DOHH2 (cell line): ENCODE results near the gene PCCA.

Experiments used
- H3F3A ChIP-seq: fragments of 200-600 bp; sonication (generic), shearing (Covaris generic); 2 replicates; pipeline ENCODE4 v1.6.0; 2016; ENCODE audit warnings: antibody characterized with exemption, mild to moderate bottlenecking; ENCODE audit not compliant: control insufficient read depth, insufficient read depth
- H3K27ac ChIP-seq: fragments of 200-600 bp; sonication (generic); 2 replicates; pipeline ENCODE4 v1.5.1; 2014; ENCODE audit warnings: low read depth, mild to moderate bottlenecking, low read length, moderate library complexity
- H3K27me3 ChIP-seq: fragments of 200-600 bp; sonication (generic); 2 replicates; pipeline ENCODE4 v1.6.1; 2014; ENCODE audit warnings: mild to moderate bottlenecking, low read length, mixed read lengths; ENCODE audit not compliant: control insufficient read depth
- H3K36me3 ChIP-seq: fragments of 200-600 bp; sonication (generic); 2 replicates; pipeline ENCODE4 v1.6.1; 2014; ENCODE audit warnings: mild to moderate bottlenecking, low read length, moderate library complexity, mixed read lengths; ENCODE audit not compliant: control insufficient read depth
- H3K4me1 ChIP-seq: fragments of 200-600 bp; sonication (generic); 2 replicates; pipeline ENCODE4 v1.6.1; 2014; ENCODE audit warnings: mild to moderate bottlenecking, low read length, mixed read lengths; ENCODE audit not compliant: control insufficient read depth
- H3K4me2 ChIP-seq: fragments of 200-600 bp; sonication (generic); 2 replicates; pipeline ENCODE4 v1.6.0; 2014; ENCODE audit warnings: mild to moderate bottlenecking, low read length, moderate library complexity
- H3K4me3 ChIP-seq: fragments of 200-600 bp; sonication (generic); 2 replicates; pipeline ENCODE4 v1.5.1; 2014; ENCODE audit warnings: mild to moderate bottlenecking, low read length, mixed read lengths
- H3K79me2 ChIP-seq: fragments of 200-600 bp; sonication (generic); 2 replicates; pipeline ENCODE4 v1.6.1; 2014; ENCODE audit warnings: mild to moderate bottlenecking, low read length, mixed read lengths; ENCODE audit not compliant: control insufficient read depth
- H3K9me2 ChIP-seq: fragments of 200-600 bp; sonication (generic); replicated peaks from 2 replicates; pipeline ENCODE4 v1.6.1; 2014; ENCODE audit warnings: mild to moderate bottlenecking, low read length, mixed read lengths; ENCODE audit not compliant: control insufficient read depth
- H3K9me3 ChIP-seq: fragments of 200-600 bp; sonication (generic); 2 replicates; pipeline ENCODE4 v1.6.1; 2014; ENCODE audit warnings: antibody characterized with exemption, low read length, mixed read lengths; ENCODE audit not compliant: control insufficient read depth, insufficient read depth
- H4K20me1 ChIP-seq: fragments of 200-600 bp; sonication (generic); 2 replicates; pipeline ENCODE4 v1.6.0; 2014; ENCODE audit warnings: low read depth, mild to moderate bottlenecking, antibody characterized with exemption, low read length, moderate library complexity; ENCODE audit not compliant: control insufficient read depth, insufficient read depth
- EZH2phosphoT487 ChIP-seq: fragments of 200-600 bp; sonication (generic); IDR thresholded peaks from 2 replicates; pipeline ENCODE4 v1.6.1; 2017; ENCODE audit warnings: borderline replicate concordance, mild to moderate bottlenecking, antibody characterized with exemption, low read length, moderate library complexity, mixed read lengths
- TF ChIP-seq, protein P1 (sequence below): fragments of 200-600 bp; sonication (generic); IDR thresholded peaks from one replicate; pipeline ENCODE4 v1.5.1; 2014; ENCODE audit warnings: antibody characterized with exemption, mild to moderate bottlenecking, low read depth, low read length; ENCODE audit not compliant: poor library complexity, severe bottlenecking

Gene PCCA

GRCh38 chr13:100388923-100389322 is 300.0 kb downstream of the PCCA start:
- no peaks in the 10 kb centered on the region for H3K9me3 ChIP-seq

GRCh38 chr13:100389617-100390016 is 300.7 kb downstream of the PCCA start:
- Histone ChIP-seq H3K9me3 (no peaks in the 10 kb centered on the region), H3K4me3 (no peak overlapping the region), H3K79me2 (no peaks in the 10 kb centered on the region), H3K9me2 (no peaks in the 10 kb centered on the region), H3F3A (no peaks in the 10 kb centered on the region), H3K4me1 (no peaks in the 10 kb centered on the region), H3K27ac (no peak overlapping the region), H3K36me3 (no peaks in the 10 kb centered on the region), H4K20me1 (no peaks in the 10 kb centered on the region), H3K4me2 (no peak overlapping the region), H3K27me3 (no peaks in the 10 kb centered on the region)
- TF ChIP-seq EZH2phosphoT487, result no peak
- TF ChIP-seq, protein P1, sequence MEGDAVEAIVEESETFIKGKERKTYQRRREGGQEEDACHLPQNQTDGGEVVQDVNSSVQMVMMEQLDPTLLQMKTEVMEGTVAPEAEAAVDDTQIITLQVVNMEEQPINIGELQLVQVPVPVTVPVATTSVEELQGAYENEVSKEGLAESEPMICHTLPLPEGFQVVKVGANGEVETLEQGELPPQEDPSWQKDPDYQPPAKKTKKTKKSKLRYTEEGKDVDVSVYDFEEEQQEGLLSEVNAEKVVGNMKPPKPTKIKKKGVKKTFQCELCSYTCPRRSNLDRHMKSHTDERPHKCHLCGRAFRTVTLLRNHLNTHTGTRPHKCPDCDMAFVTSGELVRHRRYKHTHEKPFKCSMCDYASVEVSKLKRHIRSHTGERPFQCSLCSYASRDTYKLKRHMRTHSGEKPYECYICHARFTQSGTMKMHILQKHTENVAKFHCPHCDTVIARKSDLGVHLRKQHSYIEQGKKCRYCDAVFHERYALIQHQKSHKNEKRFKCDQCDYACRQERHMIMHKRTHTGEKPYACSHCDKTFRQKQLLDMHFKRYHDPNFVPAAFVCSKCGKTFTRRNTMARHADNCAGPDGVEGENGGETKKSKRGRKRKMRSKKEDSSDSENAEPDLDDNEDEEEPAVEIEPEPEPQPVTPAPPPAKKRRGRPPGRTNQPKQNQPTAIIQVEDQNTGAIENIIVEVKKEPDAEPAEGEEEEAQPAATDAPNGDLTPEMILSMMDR, result no peak

More at GRCh38 chr13:100388923-100389322, 300.0 kb downstream of the PCCA start:
- no peaks in the 10 kb centered on the region for H3K36me3 ChIP-seq
- no peak overlapping the region for H3K4me3 ChIP-seq
- H3K27me3 ChIP-seq, result no peaks in the 10 kb centered on the region
- no peaks in the 10 kb centered on the region for H3K4me1 ChIP-seq
- H3K79me2 ChIP-seq, result no peaks in the 10 kb centered on the region
- TF ChIP-seq, protein P1, result no peak
- TF ChIP-seq EZH2phosphoT487, result no peak
- no peak overlapping the region for H3K4me2 ChIP-seq
- no peaks in the 10 kb centered on the region for H4K20me1 ChIP-seq
- H3K27ac ChIP-seq, result no peak overlapping the region
- no peaks in the 10 kb centered on the region for H3K9me2 ChIP-seq
- H3F3A ChIP-seq, result no peaks in the 10 kb centered on the region

- Histone ChIP-seq H3K4me3 (no peak overlapping the region), H3K9me3 (no peaks in the 10 kb centered on the region), H3K27me3 (no peaks in the 10 kb centered on the region), H3K79me2 (no peaks in the 10 kb centered on the region), H3K4me2 (no peak overlapping the region), H4K20me1 (no peaks in the 10 kb centered on the region), H3K36me3 (no peaks in the 10 kb centered on the region), H3K4me1 (no peaks in the 10 kb centered on the region), H3F3A (no peaks in the 10 kb centered on the region), H3K9me2 (no peaks in the 10 kb centered on the region), H3K27ac (no peak overlapping the region)
- TF ChIP-seq, protein P1, result no peak
- no peak for TF ChIP-seq EZH2phosphoT487
Measured at GRCh38 chr13:100392709-100393630, 304.1 kb downstream of the PCCA start.
